HepG2 (cell line): ENCODE results near the gene AANAT. TPM values are rescaled to one million over a fixed set of nuclear protein-coding genes. Genes with fewer than 3 reads are reported as not detected.
A peak's percentile ranks its signal among the peaks of the same experiment; 100 is the strongest.

Source experiments
- AGO2 ChIP-seq: fragments of 200-400 bp; formaldehyde crosslinking; optimal IDR thresholded peaks from 2 replicates; pipeline ENCODE3; 2017; ENCODE audit warnings: mild to moderate bottlenecking, low read depth, low read length, moderate library complexity
- ARNT ChIP-seq: fragments of 450-650 bp; IDR thresholded peaks from 2 replicates; pipeline ENCODE4 v1.6.1; 2017
- CBX1 ChIP-seq: IDR thresholded peaks from one replicate; pipeline ENCODE4 v1.6.1; 2016; ENCODE audit warnings: antibody characterized with exemption, low read depth
- CCDC6 ChIP-seq: sonication (generic); formaldehyde crosslinking; IDR thresholded peaks from 2 replicates; pipeline ENCODE4 v1.8.1; 2022; ENCODE audit warnings: mild to moderate bottlenecking, missing genetic modification reagents, moderate library complexity
- GTF2F1 ChIP-seq: fragments of 150-350 bp; IDR thresholded peaks from 2 replicates; pipeline ENCODE4 v1.6.1; 2014; ENCODE audit warnings: low read length
- KMT2A ChIP-seq: sonication (generic); formaldehyde crosslinking; IDR thresholded peaks from 2 replicates; pipeline ENCODE4 v1.4.0; 2020; ENCODE audit warnings: missing genetic modification reagents
- MBNL3 ChIP-seq: fragments of 250-450 bp; sonication (Bioruptor Pico); conservative IDR thresholded peaks from 2 replicates; pipeline ENCODE4 v1.8.0; 2022; ENCODE audit warnings: mild to moderate bottlenecking, inconsistent platforms
- NFIC ChIP-seq: IDR thresholded peaks from 2 replicates; pipeline ENCODE4 v1.6.1; 2012; ENCODE audit warnings: mild to moderate bottlenecking, low read length, inconsistent platforms
- NFKB2 ChIP-seq: sonication (generic); formaldehyde crosslinking; IDR thresholded peaks from 2 replicates; pipeline ENCODE4 v1.4.0; 2020; ENCODE audit warnings: missing genetic modification reagents, borderline replicate concordance
- PHF8 ChIP-seq: sonication (generic); formaldehyde crosslinking; IDR thresholded peaks from 2 replicates; pipeline ENCODE4 v1.5.0; 2020; ENCODE audit warnings: missing genetic modification reagents
- RFX1 ChIP-seq: fragments of 450-650 bp; IDR thresholded peaks from 2 replicates; pipeline ENCODE4 v1.6.1; 2017
- RFX3 ChIP-seq: IDR thresholded peaks from 2 replicates; pipeline ENCODE4 v1.6.1; 2016; ENCODE audit warnings: missing biosample characterization, missing genetic modification reagents
- RFX5 ChIP-seq: IDR thresholded peaks from 2 replicates; pipeline ENCODE4 v1.6.1; 2011; ENCODE audit warnings: low read depth, low read length, improper control_type of control experiment
- SRSF1 ChIP-seq: fragments of 200-400 bp; formaldehyde crosslinking; optimal IDR thresholded peaks from 2 replicates; pipeline ENCODE3; 2017; ENCODE audit warnings: mild to moderate bottlenecking, low read depth, low read length, moderate library complexity
- TBX2 ChIP-seq: sonication (generic); formaldehyde crosslinking; IDR thresholded peaks from 2 replicates; pipeline ENCODE4 v1.5.0; 2020; ENCODE audit warnings: missing genetic modification reagents, mild to moderate bottlenecking, borderline replicate concordance
- ZBTB2 ChIP-seq: sonication (generic); formaldehyde crosslinking; IDR thresholded peaks from 2 replicates; pipeline ENCODE4 v1.8.0; 2022; ENCODE audit warnings: low read depth, missing genetic modification reagents
- ZFX ChIP-seq: sonication (generic); formaldehyde crosslinking; IDR thresholded peaks from 2 replicates; pipeline ENCODE4 v1.4.0; 2020; ENCODE audit warnings: mild to moderate bottlenecking, low read depth, missing genetic modification reagents, moderate library complexity
- ZNF329 ChIP-seq: sonication (generic); formaldehyde crosslinking; IDR thresholded peaks from 2 replicates; pipeline ENCODE4 v1.9.0; 2021; ENCODE audit warnings: low read depth, mild to moderate bottlenecking, missing genetic modification reagents
- ZNF431 ChIP-seq: sonication (generic); formaldehyde crosslinking; IDR thresholded peaks from 2 replicates; pipeline ENCODE4 v1.9.0; 2022; ENCODE audit warnings: missing genetic modification reagents, low read depth, mild to moderate bottlenecking, borderline replicate concordance
- ZNF446 ChIP-seq: sonication (generic); formaldehyde crosslinking; IDR thresholded peaks from 2 replicates; pipeline ENCODE4 v1.5.0; 2020; ENCODE audit warnings: mild to moderate bottlenecking, missing genetic modification reagents
- ZNF674 ChIP-seq: sonication (generic); formaldehyde crosslinking; IDR thresholded peaks from 2 replicates; pipeline ENCODE4 v1.5.0; 2020; ENCODE audit warnings: low read depth, mild to moderate bottlenecking, missing genetic modification reagents
- ZSCAN21 ChIP-seq: sonication (generic); formaldehyde crosslinking; IDR thresholded peaks from 2 replicates; pipeline ENCODE4 v1.8.0; 2022; ENCODE audit warnings: mild to moderate bottlenecking, missing genetic modification reagents, moderate library complexity, borderline replicate concordance
- ZSCAN29 ChIP-seq: sonication (generic); formaldehyde crosslinking; conservative IDR thresholded peaks from 2 replicates; pipeline ENCODE4 v1.4.0; 2020; ENCODE audit warnings: mild to moderate bottlenecking, missing genetic modification reagents
- polyA plus RNA-seq, 8 experiments: library from polyadenylated mRNA; depleted of rRNA in 3 of 8; stranded (reverse) in 7 of 8; unstranded in 1 of 8; fragments of >200 nt; fragmentation: Illumina TruSeq in 4 of 8; extraction: Trizol in 4 of 8; gene quantifications; 2 replicates each; pipeline versions ENCODE4 v1.2.1 to v1.2.3, GENCODE V29; 2011 to 2016; ENCODE audit warnings: low read depth in 4 of 8, missing spikeins in 1 of 8, mixed read lengths in 1 of 8; ENCODE audit not compliant: insufficient read depth in 1 of 8
- total RNA-seq, 5 experiments: library from RNA; depleted of rRNA; stranded (reverse); fragments of >200 nt; fragmentation: Illumina TruSeq; extraction: Trizol; gene quantifications; 2 replicates each; pipeline ENCODE4 v1.2.3, GENCODE V29; 2016; ENCODE audit warnings: low read depth in 1 of 5
- TF ChIP-seq, protein P1 (sequence below): sonication (generic); formaldehyde crosslinking; IDR thresholded peaks from 2 replicates; pipeline ENCODE4 v1.4.0; 2020; ENCODE audit warnings: missing genetic modification reagents
- TF ChIP-seq, protein P2 (sequence below): sonication (generic); formaldehyde crosslinking; IDR thresholded peaks from 2 replicates; pipeline ENCODE4 v1.4.0; 2020; ENCODE audit warnings: mild to moderate bottlenecking, missing genetic modification reagents

Gene AANAT
- total and polyA plus RNA-seq, 2 of the 13 experiments (the other 11 are each of a cell fraction or from before 2014, with no cell fraction given), result 0.07 TPM; not detected in 1

- TF ChIP-seq, protein P1, sequence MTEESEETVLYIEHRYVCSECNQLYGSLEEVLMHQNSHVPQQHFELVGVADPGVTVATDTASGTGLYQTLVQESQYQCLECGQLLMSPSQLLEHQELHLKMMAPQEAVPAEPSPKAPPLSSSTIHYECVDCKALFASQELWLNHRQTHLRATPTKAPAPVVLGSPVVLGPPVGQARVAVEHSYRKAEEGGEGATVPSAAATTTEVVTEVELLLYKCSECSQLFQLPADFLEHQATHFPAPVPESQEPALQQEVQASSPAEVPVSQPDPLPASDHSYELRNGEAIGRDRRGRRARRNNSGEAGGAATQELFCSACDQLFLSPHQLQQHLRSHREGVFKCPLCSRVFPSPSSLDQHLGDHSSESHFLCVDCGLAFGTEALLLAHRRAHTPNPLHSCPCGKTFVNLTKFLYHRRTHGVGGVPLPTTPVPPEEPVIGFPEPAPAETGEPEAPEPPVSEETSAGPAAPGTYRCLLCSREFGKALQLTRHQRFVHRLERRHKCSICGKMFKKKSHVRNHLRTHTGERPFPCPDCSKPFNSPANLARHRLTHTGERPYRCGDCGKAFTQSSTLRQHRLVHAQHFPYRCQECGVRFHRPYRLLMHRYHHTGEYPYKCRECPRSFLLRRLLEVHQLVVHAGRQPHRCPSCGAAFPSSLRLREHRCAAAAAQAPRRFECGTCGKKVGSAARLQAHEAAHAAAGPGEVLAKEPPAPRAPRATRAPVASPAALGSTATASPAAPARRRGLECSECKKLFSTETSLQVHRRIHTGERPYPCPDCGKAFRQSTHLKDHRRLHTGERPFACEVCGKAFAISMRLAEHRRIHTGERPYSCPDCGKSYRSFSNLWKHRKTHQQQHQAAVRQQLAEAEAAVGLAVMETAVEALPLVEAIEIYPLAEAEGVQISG (CRISPR knock-in tag), result peak; percentile 67
- TF ChIP-seq RFX5 (peak; percentile 49; the same call in 1 of the 2 replicates), KMT2A (CRISPR knock-in tag) (peak; percentile 25; the same call in 1 of the 2 replicates), CCDC6 (peak; percentile 93), AGO2 (peak; percentile 77), RFX3 (CRISPR knock-in tag) (peak; percentile 94), GTF2F1 (no peak), SRSF1 (peak; percentile 40), NFKB2 (CRISPR knock-in tag) (no peak), ZFX (peak; percentile 93), ZNF446 (CRISPR knock-in tag) (peak; percentile 95; the same call in 1 of the 2 replicates), PHF8 (CRISPR knock-in tag) (peak; percentile 76), NFIC (no peak), ZNF674 (CRISPR knock-in tag) (peak; percentile 20; the same call in 1 of the 2 replicates), ZBTB2 (peak; percentile 36; the same call in 1 of the 2 replicates), ZNF329 (CRISPR knock-in tag) (peak; percentile 81), ARNT (no peak), MBNL3 (CRISPR knock-in tag) (no peak), CBX1 (peak; percentile 52), ZSCAN29 (CRISPR knock-in tag) (0 out of 2 replicates have a peak, but pooled peaks have one; percentile 66), TBX2 (CRISPR knock-in tag) (peak; percentile 30; the same call in 1 of the 2 replicates), ZNF431 (CRISPR knock-in tag) (peak; percentile 74; the same call in 1 of the 2 replicates), RFX1 (peak; percentile 98), ZSCAN21 (CRISPR knock-in tag) (peak; percentile 78)
- TF ChIP-seq, protein P2, sequence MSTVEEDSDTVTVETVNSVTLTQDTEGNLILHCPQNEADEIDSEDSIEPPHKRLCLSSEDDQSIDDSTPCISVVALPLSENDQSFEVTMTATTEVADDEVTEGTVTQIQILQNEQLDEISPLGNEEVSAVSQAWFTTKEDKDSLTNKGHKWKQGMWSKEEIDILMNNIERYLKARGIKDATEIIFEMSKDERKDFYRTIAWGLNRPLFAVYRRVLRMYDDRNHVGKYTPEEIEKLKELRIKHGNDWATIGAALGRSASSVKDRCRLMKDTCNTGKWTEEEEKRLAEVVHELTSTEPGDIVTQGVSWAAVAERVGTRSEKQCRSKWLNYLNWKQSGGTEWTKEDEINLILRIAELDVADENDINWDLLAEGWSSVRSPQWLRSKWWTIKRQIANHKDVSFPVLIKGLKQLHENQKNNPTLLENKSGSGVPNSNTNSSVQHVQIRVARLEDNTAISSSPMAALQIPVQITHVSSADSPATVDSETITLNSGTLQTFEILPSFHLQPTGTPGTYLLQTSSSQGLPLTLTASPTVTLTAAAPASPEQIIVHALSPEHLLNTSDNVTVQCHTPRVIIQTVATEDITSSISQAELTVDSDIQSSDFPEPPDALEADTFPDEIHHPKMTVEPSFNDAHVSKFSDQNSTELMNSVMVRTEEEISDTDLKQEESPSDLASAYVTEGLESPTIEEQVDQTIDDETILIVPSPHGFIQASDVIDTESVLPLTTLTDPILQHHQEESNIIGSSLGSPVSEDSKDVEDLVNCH, result no peak
Measured at GRCh38 chr17:76452660-76453430, 14.6 kb upstream of the AANAT start, which contains the start of gene UBE2O (continued).
